Erythroblast (primary cell): Measurements from ENCODE around the gene ANK2.
"Not testable (repeated sequence)": the region's sequence is repeated elsewhere in the genome, so short reads cannot be mapped to it uniquely, and the experiment has no call there.

Source experiments
- DNase-seq, 2 experiments: peaks; one replicate each; lab custom pipeline; 2025; lab: John Stamatoyannopoulos, UW
- GATA1 ChIP-seq: IDR thresholded peaks from 2 replicates; pipeline ENCODE4 v1.6.1; 2011; ENCODE audit warnings: low read depth, mild to moderate bottlenecking, control low read depth, low read length, moderate library complexity
- POLR2A ChIP-seq: IDR thresholded peaks from 2 replicates; pipeline ENCODE4 v1.6.1; 2011; ENCODE audit warnings: mild to moderate bottlenecking, low read length

The ANK2 gene

DNA sequence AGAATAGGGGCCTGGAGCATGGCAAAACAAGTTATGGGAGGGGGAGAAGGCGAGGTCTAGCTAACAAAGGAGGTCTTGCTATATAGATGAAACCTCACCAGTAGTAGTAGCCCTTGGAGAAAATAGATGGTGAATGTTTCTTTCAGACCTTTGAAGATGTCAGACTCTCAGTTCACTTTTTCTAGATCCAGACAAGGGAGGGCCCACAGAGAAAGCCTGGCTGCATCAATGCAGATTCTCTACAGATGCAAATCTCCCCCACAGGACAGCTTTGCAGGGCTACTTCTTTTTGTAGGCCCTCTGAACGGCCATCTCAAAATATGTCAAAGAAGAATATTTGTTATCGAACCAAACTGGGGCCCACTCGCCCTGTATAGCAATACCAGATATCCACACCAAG, 159.7 kb downstream of the ANK2 start:
- DNase-seq, result no peak
- TF ChIP-seq POLR2A (no peak), GATA1 (no peak)

DNA sequence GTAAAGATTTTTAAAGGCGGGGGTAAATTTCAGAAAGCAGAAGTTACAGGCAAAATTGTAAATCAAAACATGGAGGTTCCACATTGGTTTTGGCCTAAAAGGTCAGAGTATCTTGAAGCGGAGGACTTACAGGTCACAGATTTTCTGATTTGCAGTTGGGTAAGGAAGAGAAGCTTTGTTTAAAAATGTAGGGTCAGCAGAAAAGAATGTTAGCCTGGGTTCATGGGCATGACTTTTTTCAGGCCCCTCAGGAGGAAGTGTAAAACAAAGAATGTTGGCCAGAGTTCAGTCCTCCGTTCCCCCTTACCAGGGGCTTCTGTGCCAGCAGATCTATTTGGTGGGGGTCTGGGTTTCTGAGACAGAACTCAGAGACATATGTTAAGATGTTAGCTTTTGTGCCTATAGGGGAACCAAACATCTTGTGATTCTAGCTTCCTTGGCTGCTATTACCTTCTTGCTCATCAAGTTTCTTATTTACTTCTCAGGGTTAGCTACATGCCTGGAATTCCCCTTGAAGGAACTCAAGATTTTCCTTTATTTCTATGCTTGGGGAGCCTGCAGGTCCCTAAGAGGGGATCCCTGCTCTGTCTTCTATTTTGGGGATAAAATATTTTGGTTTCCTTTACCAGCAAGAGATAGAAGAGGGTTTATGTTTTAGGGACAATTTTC, 160.3 kb downstream of the ANK2 start:
- no peak for DNase-seq
- TF ChIP-seq POLR2A (no peak), GATA1 (no peak)

DNA sequence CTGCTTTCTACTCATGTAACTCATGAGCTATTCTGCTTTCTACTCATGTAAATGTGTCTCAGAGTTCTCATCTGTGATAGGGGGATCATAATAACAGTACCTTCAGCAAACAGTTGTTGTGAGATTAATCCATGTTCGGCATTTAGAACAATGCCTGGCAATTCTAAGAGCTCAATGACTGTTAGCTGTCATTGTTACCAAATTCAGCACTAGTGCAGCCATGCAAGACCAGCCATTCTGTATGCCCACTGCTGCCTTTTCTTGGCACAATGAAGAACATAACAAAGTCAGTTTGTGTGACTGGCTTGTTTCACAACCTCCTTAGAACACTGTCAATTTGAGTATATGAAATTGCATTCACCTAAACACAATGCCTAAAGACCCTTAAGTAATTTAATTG, 163.2 kb downstream of the ANK2 start:
- no peak for TF ChIP-seq POLR2A
- TF ChIP-seq GATA1, result no peak
- no peak for DNase-seq

DNA sequence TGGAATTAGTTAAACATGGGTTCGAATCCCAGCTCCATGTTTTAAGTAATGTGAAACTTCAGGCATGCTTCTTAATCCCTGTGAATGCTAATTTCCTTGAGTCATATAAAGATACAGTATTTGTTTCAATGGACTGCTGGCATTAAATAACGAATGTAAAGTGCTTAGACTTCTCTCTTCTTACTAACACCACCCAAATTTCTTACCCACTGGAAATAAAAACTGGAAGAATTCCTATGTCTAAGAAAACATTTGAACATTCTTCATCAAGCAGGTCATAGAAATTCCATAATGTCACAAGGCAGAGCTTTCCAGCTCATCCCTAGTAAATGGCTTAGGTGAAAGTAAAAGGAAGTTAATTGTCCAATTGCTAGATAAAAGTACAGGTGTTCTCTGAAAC, 172.5 kb downstream of the ANK2 start:
- DNase-seq, result no peak
- TF ChIP-seq GATA1 (no peak), POLR2A (no peak)

DNA sequence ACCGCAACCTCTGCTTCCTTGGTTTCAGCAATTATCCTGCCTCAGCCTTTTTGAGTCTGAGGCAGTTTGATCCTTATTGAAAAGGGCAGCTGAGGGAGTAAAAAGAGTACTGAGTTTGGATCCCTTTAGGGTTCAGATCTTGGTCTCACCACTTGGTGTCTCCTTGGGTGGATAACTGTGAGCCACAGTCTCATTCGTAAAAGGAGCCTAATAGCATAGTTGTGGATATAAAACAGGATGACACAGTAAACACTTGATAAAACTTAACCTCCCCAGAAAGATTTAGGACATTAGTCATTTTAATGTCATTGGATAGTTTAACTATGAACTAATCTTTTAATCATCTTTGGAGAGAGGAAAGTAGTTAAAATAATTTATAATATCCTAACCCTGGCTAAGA, 173.0 kb downstream of the ANK2 start:
- DNase-seq, result no peak
- TF ChIP-seq POLR2A (no peak), GATA1 (no peak)

DNA sequence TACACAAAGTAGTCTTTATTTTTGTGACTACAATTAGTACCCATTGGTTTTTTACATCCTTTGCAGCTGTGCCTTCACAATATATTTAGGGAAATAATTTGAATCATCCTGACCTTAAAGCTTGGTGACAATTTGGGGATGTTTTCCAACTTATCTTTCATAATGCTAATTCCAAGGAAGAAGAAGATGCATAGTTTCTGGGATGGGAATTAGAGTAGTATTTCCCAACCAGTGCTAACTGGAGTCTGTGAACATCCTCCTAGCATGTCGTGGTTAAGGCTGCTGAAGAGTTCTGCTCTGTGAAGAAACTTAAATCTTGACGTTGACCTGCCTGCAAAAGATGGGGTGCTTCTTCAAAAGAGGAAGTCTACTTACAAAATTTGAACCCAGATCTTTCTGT, 173.5 kb downstream of the ANK2 start:
- TF ChIP-seq GATA1 (no peak), POLR2A (no peak)
- no peak for DNase-seq

DNA sequence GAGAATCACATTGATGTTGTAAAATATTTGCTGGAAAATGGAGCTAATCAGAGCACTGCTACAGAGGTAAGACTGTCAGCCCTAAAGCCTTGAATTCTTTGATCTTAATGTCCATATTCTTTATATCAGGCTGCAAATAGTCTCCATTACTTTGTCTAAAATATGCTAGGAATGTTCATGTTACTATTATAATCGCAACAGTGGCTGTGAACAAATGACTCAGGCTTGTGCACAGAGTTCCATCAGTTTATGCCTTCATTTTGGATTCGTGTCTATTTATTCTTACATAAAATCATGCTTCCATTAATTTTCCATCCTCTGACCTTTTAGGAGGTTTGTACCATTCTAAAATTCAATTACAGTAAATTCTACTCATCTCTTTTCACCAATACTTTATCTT, 182.7 kb downstream of the ANK2 start:
- DNase-seq, result no peak
- TF ChIP-seq POLR2A (no peak), GATA1 (no peak)

DNA sequence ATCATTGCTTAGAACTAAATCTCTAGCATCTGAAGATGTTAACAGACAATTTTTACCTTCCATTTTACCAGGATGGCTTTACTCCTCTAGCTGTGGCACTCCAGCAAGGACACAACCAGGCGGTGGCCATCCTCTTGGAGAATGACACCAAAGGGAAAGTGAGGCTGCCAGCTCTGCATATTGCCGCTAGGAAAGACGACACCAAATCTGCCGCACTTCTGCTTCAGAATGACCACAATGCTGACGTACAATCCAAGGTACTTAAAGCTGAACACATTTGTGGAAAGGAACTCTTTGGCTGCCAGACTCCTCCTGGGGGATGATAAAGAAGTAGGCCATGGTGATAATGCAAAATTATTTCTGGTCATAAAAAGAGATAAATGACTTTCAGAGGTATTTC, 187.5 kb downstream of the ANK2 start:
- no peak for TF ChIP-seq GATA1
- no peak for TF ChIP-seq POLR2A
- DNase-seq, result no peak

DNA sequence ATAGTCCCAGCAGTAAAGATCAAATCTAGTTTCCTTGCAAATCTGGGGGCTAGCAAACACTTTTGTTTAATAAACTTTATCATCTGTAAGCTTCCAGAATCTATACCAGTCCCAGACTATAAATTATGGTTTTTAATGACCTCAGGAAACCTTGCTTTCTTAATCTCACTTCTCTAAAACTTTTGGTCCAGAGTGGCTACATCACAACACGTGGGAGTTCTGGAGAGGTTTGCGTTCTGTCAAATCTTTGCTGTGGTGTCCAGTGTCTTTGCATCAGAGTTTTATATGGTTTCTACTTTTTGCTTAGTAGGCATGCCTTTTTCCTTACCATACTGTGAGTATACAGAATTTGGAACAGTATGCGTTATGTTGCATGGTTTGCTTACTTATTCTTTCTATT, 193.9 kb downstream of the ANK2 start:
- DNase-seq, result no peak
- TF ChIP-seq GATA1 (no peak), POLR2A (no peak)

DNA sequence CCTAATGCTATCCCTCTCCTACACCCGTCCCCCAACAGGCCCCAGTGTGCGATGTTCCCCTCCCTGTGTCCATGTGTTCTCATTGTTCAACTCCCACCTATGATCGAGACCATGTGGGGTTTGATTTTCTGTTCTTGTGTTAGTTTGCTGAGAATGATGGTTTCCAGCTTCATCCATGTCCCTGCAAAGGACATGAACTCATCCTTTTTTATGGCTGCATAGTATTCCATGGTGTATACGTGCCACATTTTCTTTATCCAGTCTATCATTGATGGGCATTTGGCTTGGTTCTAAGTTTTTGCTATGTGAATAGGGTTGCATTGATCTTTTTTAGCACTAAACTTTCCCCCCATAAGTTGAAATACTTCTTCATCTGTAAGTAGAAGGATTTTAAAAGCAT, 195.3 kb downstream of the ANK2 start:
- not testable (repeated sequence) for DNase-seq

DNA sequence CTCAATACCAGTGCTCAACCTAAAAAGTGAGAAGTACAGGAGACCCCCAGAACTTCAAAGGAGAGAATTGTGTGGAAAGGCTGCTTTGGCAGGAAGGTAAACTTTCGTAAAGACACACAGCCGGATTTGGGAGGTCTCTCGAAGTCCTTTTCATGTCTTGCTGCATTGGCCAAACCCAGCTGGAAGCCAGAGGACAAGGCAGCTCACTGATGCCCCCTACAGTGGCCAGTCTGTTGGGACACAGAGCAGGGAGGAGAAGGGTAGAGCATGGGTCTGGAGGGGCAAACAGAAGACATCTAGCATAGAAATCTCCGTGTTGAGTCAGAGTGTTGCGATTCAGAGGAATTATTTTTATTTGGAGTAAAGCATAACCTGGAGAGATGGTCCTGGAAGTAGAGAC, 198.9 kb downstream of the ANK2 start:
- TF ChIP-seq GATA1 (no peak), POLR2A (no peak)
- no peak for DNase-seq

DNA sequence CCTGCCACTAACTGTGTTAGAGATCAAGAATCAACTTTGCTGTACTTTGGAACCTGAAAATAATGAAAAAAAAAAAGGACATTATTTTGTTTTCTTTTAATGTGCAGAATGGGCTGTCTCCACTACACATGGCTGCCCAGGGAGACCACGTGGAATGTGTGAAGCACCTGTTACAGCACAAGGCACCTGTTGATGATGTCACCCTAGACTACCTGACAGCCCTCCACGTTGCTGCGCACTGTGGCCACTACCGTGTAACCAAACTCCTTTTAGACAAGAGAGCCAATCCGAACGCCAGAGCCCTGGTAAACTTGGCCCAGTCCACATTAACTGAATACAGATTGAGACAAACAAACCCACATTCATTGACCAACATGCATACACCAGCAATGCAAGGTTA, 206.2 kb downstream of the ANK2 start:
- no peak for DNase-seq
- TF ChIP-seq POLR2A, result no peak
- TF ChIP-seq GATA1, result no peak

DNA sequence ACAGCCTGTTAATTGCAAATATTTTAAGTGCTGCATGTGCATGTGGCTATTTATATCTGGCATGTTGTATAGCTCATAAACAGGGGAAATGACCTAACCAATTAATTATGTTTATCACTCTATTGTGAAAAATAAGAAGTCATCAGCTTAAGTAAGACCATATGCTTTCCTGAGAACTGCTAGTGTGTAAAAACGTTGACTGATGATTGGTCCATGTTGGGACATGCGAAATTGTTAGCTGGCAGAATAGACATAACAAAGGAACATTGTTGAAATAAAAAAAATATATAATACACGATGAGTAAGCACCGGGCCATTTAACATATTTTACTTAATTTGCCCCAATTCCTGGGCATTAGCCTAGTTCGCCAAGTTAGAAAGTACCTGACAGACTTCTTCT, 207.5 kb downstream of the ANK2 start:
- DNase-seq, result no peak
- TF ChIP-seq POLR2A, result no peak

DNA sequence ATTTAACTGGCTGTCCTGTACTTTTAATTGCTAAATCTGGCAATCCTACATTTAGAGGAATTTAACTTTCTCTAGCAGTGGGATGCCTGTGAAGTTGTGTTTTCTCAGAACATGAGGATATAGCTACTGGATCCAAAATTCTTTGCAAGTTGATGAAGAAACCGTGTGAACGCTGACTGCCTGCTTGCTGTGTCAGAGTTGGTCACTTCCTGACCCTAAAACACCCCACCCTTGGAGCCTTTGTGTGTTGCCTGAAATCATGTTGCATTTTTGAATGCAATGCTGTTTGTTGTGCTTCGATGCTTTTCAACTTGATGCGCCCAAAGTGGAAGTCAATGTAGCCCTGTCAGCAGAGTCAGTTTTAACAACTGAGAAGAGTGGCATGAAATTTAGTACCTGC, 211.2 kb downstream of the ANK2 start:
- DNase-seq, result no peak
- TF ChIP-seq GATA1 (no peak), POLR2A (no peak)

DNA sequence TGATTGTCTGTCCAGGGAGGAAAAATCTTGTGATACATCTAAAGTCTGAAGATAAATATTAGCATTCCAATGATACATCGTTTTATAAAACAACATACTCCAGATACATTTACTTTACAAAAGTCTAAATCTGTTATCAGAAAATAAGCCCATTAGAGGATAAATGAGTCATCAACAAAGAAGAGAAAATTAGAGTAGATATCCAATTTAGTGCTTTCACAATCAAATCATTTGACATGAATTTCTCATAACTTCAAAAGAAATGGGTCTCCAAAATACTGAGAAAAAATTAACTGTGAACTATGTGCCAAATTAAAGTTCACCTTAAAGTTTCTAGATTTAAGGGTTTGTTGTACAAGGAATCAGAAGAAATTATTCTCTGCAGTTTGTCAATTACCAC, 213.8 kb downstream of the ANK2 start:
- no peak for TF ChIP-seq POLR2A
- no peak for TF ChIP-seq GATA1
- no peak for DNase-seq
